Measurements from ENCODE around the gene PIK3C2G.

DNA sequence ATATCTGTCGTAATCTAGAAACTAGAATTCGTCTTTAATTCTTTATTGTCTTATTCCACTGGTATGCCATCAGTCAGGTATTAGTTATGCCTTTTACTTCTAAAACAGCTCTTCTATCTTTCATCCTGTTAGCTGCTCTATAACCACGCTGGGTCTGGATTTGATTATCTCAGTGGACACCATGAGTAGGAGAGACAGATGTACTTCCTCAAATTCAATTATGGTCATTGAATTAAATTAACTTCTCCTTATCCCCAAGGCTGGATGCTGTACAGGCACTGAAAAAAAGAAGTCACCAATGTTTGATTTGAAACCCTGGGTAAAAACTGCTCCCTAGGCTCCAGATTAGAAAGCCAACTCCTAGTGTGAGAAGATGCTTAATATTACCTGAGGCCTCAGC is 107.3 kb downstream of the PIK3C2G start:
- TF ChIP-seq, protein P1, sequence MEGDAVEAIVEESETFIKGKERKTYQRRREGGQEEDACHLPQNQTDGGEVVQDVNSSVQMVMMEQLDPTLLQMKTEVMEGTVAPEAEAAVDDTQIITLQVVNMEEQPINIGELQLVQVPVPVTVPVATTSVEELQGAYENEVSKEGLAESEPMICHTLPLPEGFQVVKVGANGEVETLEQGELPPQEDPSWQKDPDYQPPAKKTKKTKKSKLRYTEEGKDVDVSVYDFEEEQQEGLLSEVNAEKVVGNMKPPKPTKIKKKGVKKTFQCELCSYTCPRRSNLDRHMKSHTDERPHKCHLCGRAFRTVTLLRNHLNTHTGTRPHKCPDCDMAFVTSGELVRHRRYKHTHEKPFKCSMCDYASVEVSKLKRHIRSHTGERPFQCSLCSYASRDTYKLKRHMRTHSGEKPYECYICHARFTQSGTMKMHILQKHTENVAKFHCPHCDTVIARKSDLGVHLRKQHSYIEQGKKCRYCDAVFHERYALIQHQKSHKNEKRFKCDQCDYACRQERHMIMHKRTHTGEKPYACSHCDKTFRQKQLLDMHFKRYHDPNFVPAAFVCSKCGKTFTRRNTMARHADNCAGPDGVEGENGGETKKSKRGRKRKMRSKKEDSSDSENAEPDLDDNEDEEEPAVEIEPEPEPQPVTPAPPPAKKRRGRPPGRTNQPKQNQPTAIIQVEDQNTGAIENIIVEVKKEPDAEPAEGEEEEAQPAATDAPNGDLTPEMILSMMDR (conservative IDR thresholded peaks at IDR 0.05; ENCODE audit: low read depth, low read length): no peak
- TF ChIP-seq POLR2A (IDR thresholded peaks at IDR 0.05; ENCODE audit: low read depth, low read length) (no peak), RAD21 (IDR thresholded peaks at IDR 0.05; ENCODE audit: low read length) (no peak), RFX5 (IDR thresholded peaks at IDR 0.05; ENCODE audit: low read depth, low read length) (no peak), FOS (IDR thresholded peaks at IDR 0.05; ENCODE audit: low read depth, low read length) (no peak), MXI1 (IDR thresholded peaks at IDR 0.05; ENCODE audit: borderline replicate concordance, low read depth, low read length) (no peak), RCOR1 (IDR thresholded peaks at IDR 0.05; ENCODE audit: insufficient replicate concordance, low read length) (no peak), MAFK (IDR thresholded peaks at IDR 0.05; ENCODE audit: low read depth, low read length) (no peak), MAZ (IDR thresholded peaks at IDR 0.05; ENCODE audit: borderline replicate concordance, low read depth, low read length) (no peak), CEBPB (IDR thresholded peaks at IDR 0.05; ENCODE audit: low read depth, low read length) (no peak), BHLHE40 (IDR thresholded peaks at IDR 0.05; ENCODE audit: low read depth, low read length) (no peak)
- TF ChIP-seq, protein P2, sequence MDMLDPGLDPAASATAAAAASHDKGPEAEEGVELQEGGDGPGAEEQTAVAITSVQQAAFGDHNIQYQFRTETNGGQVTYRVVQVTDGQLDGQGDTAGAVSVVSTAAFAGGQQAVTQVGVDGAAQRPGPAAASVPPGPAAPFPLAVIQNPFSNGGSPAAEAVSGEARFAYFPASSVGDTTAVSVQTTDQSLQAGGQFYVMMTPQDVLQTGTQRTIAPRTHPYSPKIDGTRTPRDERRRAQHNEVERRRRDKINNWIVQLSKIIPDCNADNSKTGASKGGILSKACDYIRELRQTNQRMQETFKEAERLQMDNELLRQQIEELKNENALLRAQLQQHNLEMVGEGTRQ (IDR thresholded peaks at IDR 0.05; ENCODE audit: low read depth, low read length): no peak
- TF ChIP-seq, protein P3, sequence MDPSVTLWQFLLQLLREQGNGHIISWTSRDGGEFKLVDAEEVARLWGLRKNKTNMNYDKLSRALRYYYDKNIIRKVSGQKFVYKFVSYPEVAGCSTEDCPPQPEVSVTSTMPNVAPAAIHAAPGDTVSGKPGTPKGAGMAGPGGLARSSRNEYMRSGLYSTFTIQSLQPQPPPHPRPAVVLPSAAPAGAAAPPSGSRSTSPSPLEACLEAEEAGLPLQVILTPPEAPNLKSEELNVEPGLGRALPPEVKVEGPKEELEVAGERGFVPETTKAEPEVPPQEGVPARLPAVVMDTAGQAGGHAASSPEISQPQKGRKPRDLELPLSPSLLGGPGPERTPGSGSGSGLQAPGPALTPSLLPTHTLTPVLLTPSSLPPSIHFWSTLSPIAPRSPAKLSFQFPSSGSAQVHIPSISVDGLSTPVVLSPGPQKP (IDR thresholded peaks at IDR 0.05; ENCODE audit: borderline replicate concordance, low read depth, low read length): no peak

Data from IMR-90 (cell line).